Spleen (tissue), 11 donors: ENCODE data around the gene KIF18B. TPM values are rescaled to one million over a fixed set of nuclear protein-coding genes. Genes with fewer than 3 reads are reported as not detected.

Experiments
- DNase-seq: peaks from one replicate; pipeline ENCODE4 v3.0.0-alpha.2; 2020
- H3K27ac ChIP-seq, 8 donors: fragments of 200-600 bp; sonication (generic) in 7 of 8; 1 replicate in 4 of 8; 2 replicates in 4 of 8; pipeline versions ENCODE4 v1.5.0 to v1.8.0; 2016 to 2021; ENCODE audit warnings: inconsistent platforms in 4 of 8, mild to moderate bottlenecking in 4 of 8, moderate library complexity in 1 of 8
- H3K27me3 ChIP-seq, 7 donors: fragments of 200-600 bp; sonication (generic) in 6 of 7; replicated peaks in 1 of 7; 1 replicate in 4 of 7; 2 replicates in 3 of 7; pipeline versions ENCODE4 v1.5.0 to v1.8.0; 2016 to 2021; ENCODE audit warnings: inconsistent platforms in 3 of 7, mild to moderate bottlenecking in 1 of 7
- H3K36me3 ChIP-seq, 6 donors: fragments of 200-600 bp; sonication (generic) in 5 of 6; 1 replicate in 4 of 6; 2 replicates in 2 of 6; pipeline versions ENCODE4 v1.5.0 to v1.8.0; 2016 to 2021; ENCODE audit warnings: inconsistent platforms in 2 of 6
- H3K4me1 ChIP-seq, 6 donors: fragments of 200-600 bp; sonication (generic) in 5 of 6; 1 replicate in 3 of 6; 2 replicates in 3 of 6; pipeline versions ENCODE4 v1.5.0 to v1.8.0; 2016 to 2021; ENCODE audit warnings: inconsistent platforms in 3 of 6
- H3K4me3 ChIP-seq, 8 donors: fragments of 200-600 bp; sonication (generic) in 7 of 8; 1 replicate in 4 of 8; 2 replicates in 4 of 8; pipeline versions ENCODE4 v1.5.0 to v1.8.0; 2016 to 2021; ENCODE audit warnings: inconsistent platforms in 4 of 8, mild to moderate bottlenecking in 4 of 8, moderate library complexity in 2 of 8
- H3K9me3 ChIP-seq, 8 donors: fragments of 200-600 bp; sonication (generic) in 7 of 8; 1 replicate in 4 of 8; 2 replicates in 4 of 8; pipeline versions ENCODE4 v1.5.0 to v1.8.0; 2016 to 2021; ENCODE audit warnings: inconsistent platforms in 4 of 8
- POLR2A ChIP-seq, 3 donors: fragments of 450-650 bp; IDR thresholded peaks; one replicate each; pipeline ENCODE4 v1.5.1; 2017; ENCODE audit warnings: antibody characterized with exemption in 3 of 3, mild to moderate bottlenecking in 1 of 3
- POLR2AphosphoS5 ChIP-seq, 3 donors: sonication (generic); formaldehyde crosslinking; IDR thresholded peaks; one replicate each; pipeline ENCODE4 v1.5.1; 2017; ENCODE audit warnings: antibody characterized with exemption in 3 of 3
- WGBS, 5 donors: extraction: QIAGEN DNeasy Blood & Tissue Kit in 3 of 5; methylation state at CpG; one replicate each; pipeline versions ENCODE4 v1.1.5 to v1.1.7; 2013 to 2018; 5-methylcytosine and 5-hydroxymethylcytosine counted together
- intact Hi-C: fragments of 100-400 bp; cut with DNase I; formaldehyde crosslinking; loops from one replicate; pipeline ENCODE4 v1.15.0; 2023; ENCODE audit warnings: low total_unique reads
- polyA plus RNA-seq, 3 donors: library from polyadenylated mRNA; stranded (reverse); fragments of 200-250 nt; gene quantifications; one replicate each; pipeline ENCODE4 v1.2.1, GENCODE V29; 2013
- total RNA-seq, 7 donors: library from RNA; depleted of rRNA in 3 of 7; stranded (reverse); fragments of >200 nt in 3 of 7; fragmentation: NEBNext Ultra II Directional in 4 of 7; extraction: Animal tissue kit (Norgen Biotek cat#: 25700) in 4 of 7; gene quantifications; one replicate each; pipeline versions ENCODE4 v1.1.0 to v1.2.1, GENCODE V29; 2016 to 2021
- TF ChIP-seq, protein P1 (sequence below), 11 experiments: fragments of 200-600 bp in 7 of 11; fragments of 450-650 bp in 4 of 11; sonication (generic) in 4 of 11; IDR thresholded peaks in 8 of 11; conservative IDR thresholded peaks in 3 of 11; 1 replicate in 7 of 11; 2 replicates in 4 of 11; pipeline versions ENCODE4 v1.4.0 to v1.8.0; 2016 to 2021; ENCODE audit warnings: antibody characterized with exemption in 11 of 11, inconsistent platforms in 4 of 11, mild to moderate bottlenecking in 1 of 11
- donor health status: healthy with polysubstance abuse.
- donor health status: DM: no; HTN: no; CAD: no; lungs with moderate emphysema.
- donor health status: DM: no; HTN: no; CAD: no.
- donor health status: Bipolar disorder and iron deficiency.
- donor health status: healthy.
- donor health status: DM: no; HTN: no; CAD: no.
- donor health status: DM: yes; HTN: yes; CAD: no.

KIF18B gene
- total and polyA plus RNA-seq, 10 donors = 0.26 to 5.8 (median 1.9) TPM

DNA sequence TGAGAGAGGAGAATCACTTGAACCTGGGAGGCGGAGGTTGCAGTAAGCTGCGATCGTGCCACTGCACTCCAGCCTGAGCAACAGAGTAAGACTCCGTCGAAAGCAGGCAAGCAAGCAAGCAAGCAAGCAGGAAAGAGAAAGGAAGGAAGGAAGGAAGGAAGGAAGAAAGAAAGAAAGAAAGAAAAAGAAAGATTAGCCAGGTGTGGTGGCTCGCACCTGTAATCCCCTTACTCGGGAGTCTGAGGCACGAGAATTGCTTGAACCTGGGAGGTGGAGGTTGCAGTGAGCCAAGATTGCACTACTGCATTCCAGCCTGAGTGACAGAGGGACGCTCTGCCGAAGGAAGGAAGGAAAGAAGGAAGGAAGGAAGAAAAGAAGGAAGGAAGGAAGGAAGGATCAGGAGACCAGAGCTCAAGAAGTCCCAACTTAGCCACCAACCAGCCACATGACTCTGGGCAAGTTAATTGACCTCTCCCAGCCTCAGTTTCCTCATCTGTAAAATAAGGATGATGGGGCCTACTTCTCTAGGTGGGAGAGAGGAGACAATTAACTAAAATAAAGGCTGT, 38.7 kb downstream of the KIF18B start:
- 71 to 79% (median 78%) methylated on average over 10 of the region's 10 CpGs for WGBS, 5 donors
- Histone ChIP-seq H3K27me3 (peaks cover 0 to 43% (median 10%) of the 10 kb centered on the region in 7 donors), H3K4me3 (no peak overlapping the region), H3K36me3 (no peaks in the 10 kb centered on the region), H3K9me3 (no peaks in the 10 kb centered on the region), H3K27ac (no peak overlapping the region), H3K4me1 (peaks cover 0 to 35% (median 11%) of the 10 kb centered on the region in 6 donors)
- DNase-seq = peak; percentile 11
- intact Hi-C loops = no loop called here
- TF ChIP-seq POLR2AphosphoS5 (IDR thresholded peaks at IDR 0.05) = no peak
- TF ChIP-seq POLR2A (IDR thresholded peaks at IDR 0.05) = no peak
- TF ChIP-seq, protein P1, sequence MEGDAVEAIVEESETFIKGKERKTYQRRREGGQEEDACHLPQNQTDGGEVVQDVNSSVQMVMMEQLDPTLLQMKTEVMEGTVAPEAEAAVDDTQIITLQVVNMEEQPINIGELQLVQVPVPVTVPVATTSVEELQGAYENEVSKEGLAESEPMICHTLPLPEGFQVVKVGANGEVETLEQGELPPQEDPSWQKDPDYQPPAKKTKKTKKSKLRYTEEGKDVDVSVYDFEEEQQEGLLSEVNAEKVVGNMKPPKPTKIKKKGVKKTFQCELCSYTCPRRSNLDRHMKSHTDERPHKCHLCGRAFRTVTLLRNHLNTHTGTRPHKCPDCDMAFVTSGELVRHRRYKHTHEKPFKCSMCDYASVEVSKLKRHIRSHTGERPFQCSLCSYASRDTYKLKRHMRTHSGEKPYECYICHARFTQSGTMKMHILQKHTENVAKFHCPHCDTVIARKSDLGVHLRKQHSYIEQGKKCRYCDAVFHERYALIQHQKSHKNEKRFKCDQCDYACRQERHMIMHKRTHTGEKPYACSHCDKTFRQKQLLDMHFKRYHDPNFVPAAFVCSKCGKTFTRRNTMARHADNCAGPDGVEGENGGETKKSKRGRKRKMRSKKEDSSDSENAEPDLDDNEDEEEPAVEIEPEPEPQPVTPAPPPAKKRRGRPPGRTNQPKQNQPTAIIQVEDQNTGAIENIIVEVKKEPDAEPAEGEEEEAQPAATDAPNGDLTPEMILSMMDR (IDR thresholded peaks at IDR 0.05 in 8 of 11, conservative IDR thresholded peaks at IDR 0.05 in 3 of 11) = no peak

GRCh38 chr17:44907729-44908470, 39.7 kb downstream of the KIF18B start:
- intact Hi-C loops = no loop called here
- H3K4me3 ChIP-seq = no peak overlapping the region
- no peaks in the 10 kb centered on the region for H3K9me3 ChIP-seq
- peaks cover 0 to 44% (median 13%) of the 10 kb centered on the region in 6 donors for H3K4me1 ChIP-seq
- DNase-seq = peak; percentile 31
- WGBS, 5 donors = 84 to 92% (median 88%) methylated on average over 11 of the region's 11 CpGs
- H3K27ac ChIP-seq = no peak overlapping the region
- H3K27me3 ChIP-seq = peaks cover 0 to 34% (median 10%) of the 10 kb centered on the region in 7 donors
- H3K36me3 ChIP-seq = no peaks in the 10 kb centered on the region
- TF ChIP-seq POLR2A (IDR thresholded peaks at IDR 0.05) = no peak
- TF ChIP-seq POLR2AphosphoS5 (IDR thresholded peaks at IDR 0.05) = no peak
- TF ChIP-seq, protein P1 (IDR thresholded peaks at IDR 0.05 in 8 of 11, conservative IDR thresholded peaks at IDR 0.05 in 3 of 11) = no peak

DNA sequence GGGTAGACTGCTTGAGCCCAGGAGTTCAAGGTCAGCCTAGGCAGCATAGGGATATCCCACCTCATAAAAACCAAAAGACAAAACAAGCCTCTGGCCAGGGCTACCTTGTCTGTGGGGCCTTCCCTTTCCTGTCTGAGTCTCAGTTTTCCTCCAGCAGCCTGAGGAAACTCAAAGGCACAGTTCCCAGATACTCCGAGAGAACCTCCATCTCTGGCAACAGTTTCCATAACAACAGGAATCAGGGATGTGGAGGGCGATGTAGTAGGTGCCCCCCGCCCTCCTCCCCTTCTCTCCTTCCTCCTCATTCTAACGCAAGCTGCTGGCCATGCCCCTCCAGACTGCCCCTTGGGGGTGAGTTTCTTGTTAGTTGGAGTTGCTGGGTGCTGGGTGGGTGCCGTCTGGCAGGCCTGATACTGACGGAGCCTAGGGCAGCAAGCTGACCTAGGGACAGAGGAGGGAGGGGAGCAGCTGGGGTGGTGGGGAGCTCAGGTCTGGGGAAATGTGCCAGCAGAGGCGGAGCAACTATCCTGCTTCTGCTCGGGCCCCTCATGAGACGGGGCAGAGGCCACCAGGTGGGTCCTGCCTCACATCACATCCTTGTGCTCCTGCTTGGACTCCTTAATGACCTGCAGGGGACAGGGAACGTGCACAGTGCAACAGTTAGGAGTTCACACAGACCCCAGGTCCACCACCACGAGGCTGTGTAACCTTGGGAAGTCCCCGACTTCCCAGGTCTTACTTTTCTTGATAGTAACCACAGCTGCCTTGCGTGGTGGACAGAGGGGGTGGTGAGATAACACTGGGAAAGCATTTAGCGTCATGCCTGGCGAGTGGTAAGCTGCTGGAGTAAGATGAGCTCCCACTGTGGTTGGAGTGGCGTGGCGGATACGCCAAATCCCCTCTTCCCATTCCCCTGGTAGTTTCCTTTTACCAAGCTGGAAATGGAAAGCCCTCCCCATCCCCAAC, 40.5 kb downstream of the KIF18B start:
- intact Hi-C loops = no loop called here
- H3K27me3 ChIP-seq = peaks cover 0 to 25% (median 8%) of the 10 kb centered on the region in 7 donors

More for the DNA sequence above, 40.5 kb downstream of the KIF18B start:
- H3K4me1 ChIP-seq = peaks cover 4 to 49% (median 13%) of the 10 kb centered on the region in 6 donors
- DNase-seq = peak; percentile 50
- 70 to 82% (median 80%) methylated on average over 16 to 18 of the region's 18 CpGs for WGBS, 5 donors
- no peaks in the 10 kb centered on the region for H3K36me3 ChIP-seq
- H3K4me3 ChIP-seq = no peak overlapping the region
- no peak overlapping the region for H3K27ac ChIP-seq
- no peaks in the 10 kb centered on the region for H3K9me3 ChIP-seq
- TF ChIP-seq POLR2AphosphoS5 (IDR thresholded peaks at IDR 0.05) = no peak
- TF ChIP-seq, protein P1 (IDR thresholded peaks at IDR 0.05 in 8 of 11, conservative IDR thresholded peaks at IDR 0.05 in 3 of 11) = no peak
- no peak for TF ChIP-seq POLR2A (IDR thresholded peaks at IDR 0.05)
